ENCODE data around the gene HMG20A. TPM values are rescaled to one million over a fixed set of nuclear protein-coding genes. Genes with fewer than 3 reads are reported as not detected.

The HMG20A gene
- total RNA-seq, 4 donors from 2014 or later, result 33.1 to 48.7 (median 40.5) TPM

DNA sequence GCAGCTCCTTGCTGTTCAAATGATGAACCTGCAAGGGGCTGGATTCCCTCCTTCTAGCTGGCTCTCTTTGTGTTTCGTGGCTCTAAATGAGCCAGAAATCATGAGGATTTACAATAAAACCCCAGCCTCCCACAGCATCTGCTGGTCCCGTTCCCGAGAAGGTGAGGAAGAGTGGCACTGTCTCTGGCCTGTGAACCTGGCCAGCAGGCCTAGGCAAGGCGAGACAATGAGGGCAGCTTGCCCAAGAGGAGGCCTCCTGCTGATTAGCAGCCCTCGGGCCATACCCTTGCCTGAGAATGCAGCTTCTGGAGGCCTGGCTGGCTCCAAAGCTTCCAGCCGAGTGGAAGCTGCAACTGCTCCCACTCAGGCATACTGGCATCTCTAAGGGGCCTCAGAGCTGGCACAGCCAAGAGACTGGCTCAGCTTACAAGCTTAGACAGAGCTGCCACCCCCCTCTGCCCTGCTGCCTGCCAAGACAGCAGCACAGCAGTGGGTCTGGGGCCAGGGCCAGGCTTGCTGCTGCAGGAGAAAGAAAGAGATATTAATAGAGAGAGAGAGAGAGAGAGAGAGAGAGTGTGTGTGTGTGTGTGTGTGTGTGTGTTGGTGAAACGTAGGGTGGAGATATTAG is 76.5 kb downstream of the HMG20A start:
- H3K4me1 ChIP-seq, result peaks cover 32 to 37% of the 10 kb centered on the region in 2 donors
- WGBS, 2 donors, result 6% methylated on average over 3 to 6 of the region's 7 CpGs
- peak; percentile 91 to 94 for DNase-seq
- TF ChIP-seq POLR2A (IDR thresholded peaks at IDR 0.05), result peak in 1 of 2 donors; percentile 17
- TF ChIP-seq, protein P1, sequence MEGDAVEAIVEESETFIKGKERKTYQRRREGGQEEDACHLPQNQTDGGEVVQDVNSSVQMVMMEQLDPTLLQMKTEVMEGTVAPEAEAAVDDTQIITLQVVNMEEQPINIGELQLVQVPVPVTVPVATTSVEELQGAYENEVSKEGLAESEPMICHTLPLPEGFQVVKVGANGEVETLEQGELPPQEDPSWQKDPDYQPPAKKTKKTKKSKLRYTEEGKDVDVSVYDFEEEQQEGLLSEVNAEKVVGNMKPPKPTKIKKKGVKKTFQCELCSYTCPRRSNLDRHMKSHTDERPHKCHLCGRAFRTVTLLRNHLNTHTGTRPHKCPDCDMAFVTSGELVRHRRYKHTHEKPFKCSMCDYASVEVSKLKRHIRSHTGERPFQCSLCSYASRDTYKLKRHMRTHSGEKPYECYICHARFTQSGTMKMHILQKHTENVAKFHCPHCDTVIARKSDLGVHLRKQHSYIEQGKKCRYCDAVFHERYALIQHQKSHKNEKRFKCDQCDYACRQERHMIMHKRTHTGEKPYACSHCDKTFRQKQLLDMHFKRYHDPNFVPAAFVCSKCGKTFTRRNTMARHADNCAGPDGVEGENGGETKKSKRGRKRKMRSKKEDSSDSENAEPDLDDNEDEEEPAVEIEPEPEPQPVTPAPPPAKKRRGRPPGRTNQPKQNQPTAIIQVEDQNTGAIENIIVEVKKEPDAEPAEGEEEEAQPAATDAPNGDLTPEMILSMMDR (IDR thresholded peaks at IDR 0.05), result no peak
- H3K4me3 ChIP-seq (replicated peaks in 1 of 3), result no peak overlapping the region
- H3K9me3 ChIP-seq, result no peaks in the 10 kb centered on the region
- H3K27me3 ChIP-seq, result no peaks in the 10 kb centered on the region
- intact Hi-C loops (cut with DNase I), result loop anchor here (5.0 to 10.0 kb wide), 2 partner anchors 72 to 380 kb away; partner anchors contain the start of genes HMG20A and PEAK1
- H3K27ac ChIP-seq, result peak overlapping the region; percentile 53 to 78 (median 63)
- no peaks in the 10 kb centered on the region for H3K36me3 ChIP-seq

GRCh38 chr15:77497942-77498361 is 77.3 kb downstream of the HMG20A start:
- Histone ChIP-seq H3K4me3 (replicated peaks in 1 of 3) (no peak overlapping the region), H3K9me3 (no peaks in the 10 kb centered on the region), H3K27ac (peak overlapping the region; percentile 53 to 78 (median 63)), H3K36me3 (no peaks in the 10 kb centered on the region), H3K27me3 (no peaks in the 10 kb centered on the region), H3K4me1 (peaks cover 32 to 37% of the 10 kb centered on the region in 2 donors)
- WGBS, 2 donors, result 24 to 26% methylated on average over 6 of the region's 6 CpGs
- intact Hi-C loops (cut with DNase I), result loop anchor here (5.0 to 10.0 kb wide), 2 partner anchors 73 to 381 kb away; partner anchors contain the start of genes HMG20A and PEAK1
- peak; percentile 20 to 33 for DNase-seq
- TF ChIP-seq POLR2A (IDR thresholded peaks at IDR 0.05), result no peak

- Histone ChIP-seq H3K4me3 (replicated peaks in 1 of 3) (no peak overlapping the region), H3K27ac (peak overlapping the region in 1 of 3 donors; percentile 63), H3K9me3 (no peaks in the 10 kb centered on the region), H3K36me3 (no peaks in the 10 kb centered on the region), H3K4me1 (peaks cover 32 to 37% of the 10 kb centered on the region in 2 donors), H3K27me3 (no peaks in the 10 kb centered on the region)
- TF ChIP-seq, protein P1 (IDR thresholded peaks at IDR 0.05), result no peak
- TF ChIP-seq POLR2A (IDR thresholded peaks at IDR 0.05), result no peak
- intact Hi-C loops (cut with DNase I), result loop anchor here (5.0 to 10.0 kb wide), 2 partner anchors 74 to 382 kb away; partner anchors contain the start of genes HMG20A and PEAK1
- no peak for DNase-seq
- WGBS, 2 donors, result 94 to 95% methylated on average over 4 of the region's 4 CpGs
Measured at GRCh38 chr15:77499087-77499760, 78.5 kb downstream of the HMG20A start.

- TF ChIP-seq, protein P1 (IDR thresholded peaks at IDR 0.05), result no peak
- TF ChIP-seq POLR2A (IDR thresholded peaks at IDR 0.05), result no peak
- intact Hi-C loops (cut with DNase I), result no loop called here
- no peak for DNase-seq
- no peaks in the 10 kb centered on the region for H3K27me3 ChIP-seq
- no peak overlapping the region for H3K4me3 ChIP-seq (replicated peaks in 1 of 3)
- no peak overlapping the region for H3K27ac ChIP-seq
- peaks cover 30 to 35% of the 10 kb centered on the region in 2 donors for H3K4me1 ChIP-seq
- no peaks in the 10 kb centered on the region for H3K36me3 ChIP-seq
- H3K9me3 ChIP-seq, result no peaks in the 10 kb centered on the region
- 90 to 94% methylated on average over 2 of the region's 2 CpGs for WGBS, 2 donors
Measured at GRCh38 chr15:77500989-77501388, 80.3 kb downstream of the HMG20A start.

GRCh38 chr15:77502379-77503095 is 81.8 kb downstream of the HMG20A start:
- no peak for TF ChIP-seq POLR2A (IDR thresholded peaks at IDR 0.05)
- TF ChIP-seq, protein P1 (IDR thresholded peaks at IDR 0.05), result no peak
- 94 to 96% methylated on average over 7 of the region's 7 CpGs for WGBS, 2 donors
- Histone ChIP-seq H3K27ac (no peak overlapping the region), H3K36me3 (no peaks in the 10 kb centered on the region), H3K4me3 (replicated peaks in 1 of 3) (no peak overlapping the region), H3K27me3 (no peaks in the 10 kb centered on the region), H3K4me1 (peaks cover 30 to 35% of the 10 kb centered on the region in 2 donors), H3K9me3 (no peaks in the 10 kb centered on the region)
- intact Hi-C loops (cut with DNase I), result no loop called here
- no peak for DNase-seq

All from thyroid gland (tissue), 4 donors.